DOHH2 (cell line): ENCODE data around the gene PAPOLG.

Source experiments
- CTCF ChIP-seq: fragments of 200-600 bp; sonication (generic); IDR thresholded peaks from one replicate; pipeline ENCODE4 v1.5.1; 2014; ENCODE audit warnings: antibody characterized with exemption, mild to moderate bottlenecking, low read depth, low read length; ENCODE audit not compliant: poor library complexity, severe bottlenecking
- EZH2phosphoT487 ChIP-seq: fragments of 200-600 bp; sonication (generic); IDR thresholded peaks from 2 replicates; pipeline ENCODE4 v1.6.1; 2017; ENCODE audit warnings: borderline replicate concordance, mild to moderate bottlenecking, antibody characterized with exemption, low read length, moderate library complexity, mixed read lengths

GRCh38 chr2:60735496-60736250 lies 20.4 kb upstream of the PAPOLG start:
- no peak for TF ChIP-seq CTCF
- peak; percentile 6; the same call in 1 of the 2 replicates for TF ChIP-seq EZH2phosphoT487
